A549 (cell line): ENCODE results near the gene RYR1. TPM values are rescaled to one million over a fixed set of nuclear protein-coding genes. Genes with fewer than 3 reads are reported as not detected.

Source experiments
- ATAC-seq, 2 experiments: fragments of 200-7000 bp in 1 of 2; fragments of >200 bp in 1 of 2; cut with Nextera tagmentation in 1 of 2; cut with Tn5 transposase in 1 of 2; 3 replicates each; pipeline versions ENCODE4 v1.8.0 to v1.9.1; 2018 to 2020; ENCODE audit warnings: mild to moderate bottlenecking in 1 of 2, moderate library complexity in 1 of 2
- CTCF ChIA-PET: fragments of 300-600 bp; sonication (Branson Sonifier 250); formaldehyde crosslinking; extraction: SDS; loops from one replicate; lab custom pipeline; 2021; ENCODE audit warnings: antibody characterized with exemption, inconsistent platforms; lab: Yijun Ruan, JAX
- POLR2A ChIA-PET: fragments of 350-600 bp; formaldehyde crosslinking; extraction: SDS; loops from one replicate; lab custom pipeline; 2021; ENCODE audit warnings: antibody characterized with exemption, inconsistent platforms; lab: Yijun Ruan, JAX
- DNase-seq, 2 experiments: peaks; one replicate each; pipeline versions ENCODE4 v3.0.0 to v3.0.0-alpha.2; 2011 to 2016; ENCODE audit warnings: low read depth in 1 of 2, low spot score in 1 of 2
- FAIRE-seq: peaks from 2 replicates; lab custom pipeline; 2011; peaks lifted over from hg19 to GRCh38; lab: Jason Lieb, UNC
- H3K27ac ChIP-seq, 2 experiments: fragments of >200 bp; sonication (Bioruptor Twin); formaldehyde crosslinking; 3 replicates each; pipeline ENCODE4 v1.5.1; 2016 to 2017
- H3K4me1 ChIP-seq: fragments of >200 bp; sonication (Bioruptor Twin); formaldehyde crosslinking; 3 replicates; pipeline ENCODE4 v1.6.1; 2016
- H3K4me2 ChIP-seq: fragments of >200 bp; sonication (Bioruptor Twin); formaldehyde crosslinking; 3 replicates; pipeline ENCODE4 v1.6.1; 2016
- H3K4me3 ChIP-seq: fragments of >200 bp; sonication (Bioruptor Twin); formaldehyde crosslinking; 3 replicates; pipeline ENCODE4 v1.5.1; 2016
- H3K9me3 ChIP-seq: fragments of >200 bp; sonication (Bioruptor Twin); formaldehyde crosslinking; 3 replicates; pipeline ENCODE4 v1.6.1; 2016
- BHLHE40 ChIP-seq: IDR thresholded peaks from 2 replicates; pipeline ENCODE4 v1.6.1; 2012; ENCODE audit warnings: low read depth, low read length, inconsistent platforms
- CBX8 ChIP-seq: fragments of 200-600 bp; sonication (generic); IDR thresholded peaks from 2 replicates; pipeline ENCODE4 v1.6.1; 2016
- CEBPB ChIP-seq, 2 experiments: fragments of >200 bp in 1 of 2; sonication (Bioruptor Twin) in 1 of 2; formaldehyde crosslinking in 1 of 2; IDR thresholded peaks; 2 replicates each; pipeline ENCODE4 v1.6.1; 2012 to 2016
- CHD4 ChIP-seq: fragments of 200-600 bp; sonication (generic); IDR thresholded peaks from 2 replicates; pipeline ENCODE4 v1.6.1; 2016; ENCODE audit warnings: antibody characterized with exemption, mild to moderate bottlenecking, borderline replicate concordance
- EP300 ChIP-seq, 2 experiments: fragments of >200 bp; sonication (Bioruptor Twin); formaldehyde crosslinking; IDR thresholded peaks; 2 replicates in 1 of 2; 3 replicates in 1 of 2; pipeline ENCODE4 v1.6.1; 2016 to 2017
- HEYL ChIP-seq: fragments of 250-450 bp; sonication (Bioruptor Pico); IDR thresholded peaks from 2 replicates; pipeline ENCODE4 v1.8.0; 2021; ENCODE audit warnings: mild to moderate bottlenecking, moderate library complexity
- HOXB13 ChIP-seq: fragments of 250-450 bp; sonication (Bioruptor Pico); IDR thresholded peaks from 2 replicates; pipeline ENCODE4 v1.5.0; 2020; ENCODE audit warnings: low read depth, mild to moderate bottlenecking, moderate library complexity
- JUN ChIP-seq, 2 experiments: fragments of >200 bp; sonication (Bioruptor Twin); formaldehyde crosslinking; IDR thresholded peaks; 2 replicates in 1 of 2; 3 replicates in 1 of 2; pipeline ENCODE4 v1.6.1; 2016 to 2017
- MAZ ChIP-seq: fragments of 150-350 bp; IDR thresholded peaks from 2 replicates; pipeline ENCODE4 v1.6.1; 2014; ENCODE audit warnings: antibody characterized with exemption, low read depth, low read length, borderline replicate concordance
- NFE2L2 ChIP-seq: fragments of 150-350 bp; conservative IDR thresholded peaks from 2 replicates; pipeline ENCODE4 v1.6.1; 2014; ENCODE audit warnings: low read length
- NPAS2 ChIP-seq: fragments of 250-450 bp; sonication (Bioruptor Pico); IDR thresholded peaks from 2 replicates; pipeline ENCODE4 v1.8.0; 2022; ENCODE audit warnings: mild to moderate bottlenecking, moderate library complexity, borderline replicate concordance
- PHF8 ChIP-seq: fragments of 200-600 bp; sonication (generic); IDR thresholded peaks from 2 replicates; pipeline ENCODE4 v1.6.1; 2016; ENCODE audit warnings: low read depth, mild to moderate bottlenecking, antibody characterized with exemption, moderate library complexity, borderline replicate concordance
- RARB ChIP-seq: fragments of 250-450 bp; sonication (Bioruptor Pico); IDR thresholded peaks from 2 replicates; pipeline ENCODE4 v1.8.0; 2021; ENCODE audit warnings: mild to moderate bottlenecking, moderate library complexity
- SREBF2 ChIP-seq: fragments of 450-650 bp; IDR thresholded peaks from 2 replicates; pipeline ENCODE4 v1.6.1; 2014; ENCODE audit warnings: mild to moderate bottlenecking, moderate library complexity
- TFCP2L1 ChIP-seq: fragments of 250-450 bp; sonication (Bioruptor Pico); IDR thresholded peaks from 2 replicates; pipeline ENCODE4 v1.5.0; 2021; ENCODE audit warnings: mild to moderate bottlenecking
- TP53 ChIP-seq: fragments of 250-450 bp; sonication (Bioruptor Pico); IDR thresholded peaks from 2 replicates; pipeline ENCODE4 v1.5.0; 2021; ENCODE audit warnings: mild to moderate bottlenecking, moderate library complexity
- ZC3H11A ChIP-seq: fragments of 450-650 bp; IDR thresholded peaks from 2 replicates; pipeline ENCODE4 v1.6.1; 2014; ENCODE audit warnings: antibody characterized with exemption, mild to moderate bottlenecking
- ZNF302 ChIP-seq: fragments of 250-450 bp; sonication (Bioruptor Pico); IDR thresholded peaks from 2 replicates; pipeline ENCODE4 v1.9.0; 2021; ENCODE audit warnings: inconsistent platforms, mild to moderate bottlenecking, moderate library complexity
- WGBS: methylation state at CpG from one replicate; pipeline ENCODE4 v1.1.6; 2017; ENCODE audit errors: missing lambda C conversion rate; 5-methylcytosine and 5-hydroxymethylcytosine counted together
- polyA plus RNA-seq, 4 experiments: library from polyadenylated mRNA; depleted of rRNA in 3 of 4; stranded (reverse); fragments of >200 nt; fragmentation: RNase III in 1 of 4; extraction: RNeasy Plus Mini Kit Qiagen cat#74134 plus additional on column Dnase treatment in 1 of 4; gene quantifications; 2 replicates in 3 of 4; 3 replicates in 1 of 4; pipeline ENCODE4 v1.2.3, GENCODE V29; 2011 to 2017
- TF ChIP-seq, protein P1 (sequence below): fragments of >200 bp; sonication (Bioruptor Twin); formaldehyde crosslinking; IDR thresholded peaks from 2 replicates; pipeline ENCODE4 v1.6.1; 2016
- TF ChIP-seq, protein P2 (sequence below): IDR thresholded peaks from 2 replicates; pipeline ENCODE4 v1.6.1; 2012; ENCODE audit warnings: low read depth, borderline replicate concordance
- TF ChIP-seq, protein P3 (sequence below): fragments of 450-650 bp; IDR thresholded peaks from 2 replicates; pipeline ENCODE4 v1.6.1; 2014; ENCODE audit warnings: antibody characterized with exemption
- TF ChIP-seq, protein P4 (sequence below): fragments of 150-350 bp; IDR thresholded peaks from 2 replicates; pipeline ENCODE4 v1.6.1; 2014; ENCODE audit warnings: low read depth, mild to moderate bottlenecking, low read length
- TF ChIP-seq, protein P5 (sequence below): IDR thresholded peaks from 2 replicates; pipeline ENCODE4 v1.6.1; 2012

RYR1 gene
- polyA plus RNA-seq, 2 of the 4 experiments (the other 2 are of a cell fraction): 1.4 to 3.1 TPM

DNA sequence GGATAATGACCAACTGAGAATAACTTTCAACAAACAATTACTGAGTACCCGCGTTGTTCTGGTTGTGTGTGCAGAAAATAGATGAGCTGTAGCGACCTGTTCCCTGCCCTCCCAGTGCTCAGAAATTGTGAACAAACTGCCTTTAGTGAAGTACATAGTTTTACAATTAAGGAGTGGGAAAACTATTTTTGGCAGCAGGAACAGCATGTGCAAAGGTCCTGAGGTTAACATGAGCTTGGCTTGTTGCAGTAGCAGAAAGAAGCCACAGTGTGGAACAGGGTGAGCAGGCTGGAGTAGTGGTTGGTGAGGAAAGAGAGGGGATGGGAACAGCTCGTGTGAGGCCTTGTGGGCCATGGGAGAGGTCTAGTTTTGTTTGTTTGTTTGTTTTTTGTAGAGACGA, 16.0 kb downstream of the RYR1 start:
- ChIA-PET CTCF (interaction anchor here (0.6 to 5.2 kb wide), 7 partner anchors 10 to 184 kb away, joined by 3 to 22 read pairs (median 3); partner anchors contain the start of gene FAM98C), POLR2A (no interaction called here)
- H3K27ac ChIP-seq: no peak overlapping the region
- 42% methylated on average over 5 of the region's 5 CpGs for WGBS
- no peak for DNase-seq
- no peak overlapping the region for H3K4me3 ChIP-seq
- TF ChIP-seq NFE2L2 (no peak), TP53 (CRISPR knock-in tag) (no peak), HEYL (CRISPR knock-in tag) (no peak), EP300 (IDR thresholded peaks at IDR 0.05) (no peak), BHLHE40 (no peak), SREBF2 (no peak), HOXB13 (no peak), JUN (IDR thresholded peaks at IDR 0.05) (no peak), MAZ (no peak), PHF8 (no peak)
- TF ChIP-seq, protein P1, sequence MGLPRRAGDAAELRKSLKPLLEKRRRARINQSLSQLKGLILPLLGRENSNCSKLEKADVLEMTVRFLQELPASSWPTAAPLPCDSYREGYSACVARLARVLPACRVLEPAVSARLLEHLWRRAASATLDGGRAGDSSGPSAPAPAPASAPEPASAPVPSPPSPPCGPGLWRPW: no peak
- TF ChIP-seq, protein P2, sequence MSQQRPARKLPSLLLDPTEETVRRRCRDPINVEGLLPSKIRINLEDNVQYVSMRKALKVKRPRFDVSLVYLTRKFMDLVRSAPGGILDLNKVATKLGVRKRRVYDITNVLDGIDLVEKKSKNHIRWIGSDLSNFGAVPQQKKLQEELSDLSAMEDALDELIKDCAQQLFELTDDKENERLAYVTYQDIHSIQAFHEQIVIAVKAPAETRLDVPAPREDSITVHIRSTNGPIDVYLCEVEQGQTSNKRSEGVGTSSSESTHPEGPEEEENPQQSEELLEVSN: no peak
- H3K4me1 ChIP-seq: no peaks in the 10 kb centered on the region
- H3K9me3 ChIP-seq: no peaks in the 10 kb centered on the region
- ATAC-seq: no peak
- H3K4me2 ChIP-seq: no peak overlapping the region
- FAIRE-seq: peak; percentile 13

DNA sequence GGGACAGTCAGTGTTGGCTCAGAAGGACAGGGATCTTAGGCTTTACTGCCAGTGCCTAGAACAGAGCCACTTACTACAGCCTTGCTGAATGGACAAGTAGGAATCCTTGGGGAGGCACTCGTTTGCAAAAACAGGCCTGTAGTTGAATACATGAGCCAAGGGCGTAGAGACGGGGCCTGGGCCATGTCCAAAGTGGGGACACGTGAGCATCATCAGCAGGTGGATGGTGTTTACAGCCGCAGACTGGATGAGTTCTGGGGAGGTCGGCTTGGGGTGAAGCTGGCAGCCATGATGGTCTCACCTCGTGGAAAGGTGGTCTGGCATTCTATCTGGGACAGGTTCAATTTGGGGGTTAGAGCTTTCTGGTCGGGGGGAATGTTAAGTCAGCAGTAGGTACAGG, 17.5 kb downstream of the RYR1 start:
- CTCF ChIA-PET: interaction anchor here (0.9 to 5.2 kb wide), 3 partner anchors 45 to 64 kb away, joined by 3 to 22 read pairs (median 3); partner anchors contain the start of gene FAM98C
- Histone ChIP-seq H3K4me2 (no peak overlapping the region), H3K9me3 (no peaks in the 10 kb centered on the region), H3K4me3 (no peak overlapping the region), H3K27ac (no peak overlapping the region), H3K4me1 (no peaks in the 10 kb centered on the region)
- FAIRE-seq (no peak), ATAC-seq (no peak), DNase-seq (no peak)
- WGBS: 55% methylated on average over 8 of the region's 8 CpGs
- no peak for TF ChIP-seq SREBF2
- TF ChIP-seq, protein P3, sequence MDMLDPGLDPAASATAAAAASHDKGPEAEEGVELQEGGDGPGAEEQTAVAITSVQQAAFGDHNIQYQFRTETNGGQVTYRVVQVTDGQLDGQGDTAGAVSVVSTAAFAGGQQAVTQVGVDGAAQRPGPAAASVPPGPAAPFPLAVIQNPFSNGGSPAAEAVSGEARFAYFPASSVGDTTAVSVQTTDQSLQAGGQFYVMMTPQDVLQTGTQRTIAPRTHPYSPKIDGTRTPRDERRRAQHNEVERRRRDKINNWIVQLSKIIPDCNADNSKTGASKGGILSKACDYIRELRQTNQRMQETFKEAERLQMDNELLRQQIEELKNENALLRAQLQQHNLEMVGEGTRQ: no peak
- no peak for TF ChIP-seq CBX8
- TF ChIP-seq, protein P2: no peak
- no peak for TF ChIP-seq BHLHE40
- POLR2A ChIA-PET: no interaction called here

DNA sequence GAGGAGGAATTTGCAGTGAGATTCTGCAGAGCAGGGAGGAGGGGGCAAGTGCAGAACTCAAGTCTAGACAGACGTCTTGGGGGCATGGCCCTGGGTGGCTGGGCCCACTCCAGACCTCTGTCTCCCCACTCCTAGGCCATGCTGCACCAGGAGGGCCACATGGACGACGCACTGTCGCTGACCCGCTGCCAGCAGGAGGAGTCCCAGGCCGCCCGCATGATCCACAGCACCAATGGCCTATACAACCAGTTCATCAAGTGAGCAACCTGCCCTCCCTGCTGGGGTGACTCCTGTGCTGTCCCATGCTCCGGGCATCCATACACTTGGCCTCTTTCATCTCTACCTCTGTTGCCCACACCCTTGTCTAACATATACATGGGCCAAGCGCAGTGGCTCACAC, 18.1 kb downstream of the RYR1 start:
- Histone ChIP-seq H3K4me2 (no peak overlapping the region), H3K4me1 (no peaks in the 10 kb centered on the region), H3K9me3 (no peaks in the 10 kb centered on the region), H3K4me3 (no peak overlapping the region), H3K27ac (no peak overlapping the region)
- DNase-seq: no peak
- WGBS: 57% methylated on average over 9 of the region's 9 CpGs
- ATAC-seq: peak; percentile 42 to 43; a peak in 4 of 6 replicates
- CTCF ChIA-PET: interaction anchor here (0.6 to 5.2 kb wide), 2 partner anchors 48 to 622 kb away, joined by 3 to 22 read pairs; partner anchors contain the start of gene FAM98C
- no peak for FAIRE-seq
- POLR2A ChIA-PET: interaction anchor here (0.6 kb wide), 1 partner anchor 571 kb away, joined by 4 read pairs; no protein-coding TSS in a partner anchor
- no peak for TF ChIP-seq NFE2L2
- TF ChIP-seq NPAS2: no peak
- no peak for TF ChIP-seq HOXB13
- TF ChIP-seq RARB: no peak
- TF ChIP-seq, protein P4, sequence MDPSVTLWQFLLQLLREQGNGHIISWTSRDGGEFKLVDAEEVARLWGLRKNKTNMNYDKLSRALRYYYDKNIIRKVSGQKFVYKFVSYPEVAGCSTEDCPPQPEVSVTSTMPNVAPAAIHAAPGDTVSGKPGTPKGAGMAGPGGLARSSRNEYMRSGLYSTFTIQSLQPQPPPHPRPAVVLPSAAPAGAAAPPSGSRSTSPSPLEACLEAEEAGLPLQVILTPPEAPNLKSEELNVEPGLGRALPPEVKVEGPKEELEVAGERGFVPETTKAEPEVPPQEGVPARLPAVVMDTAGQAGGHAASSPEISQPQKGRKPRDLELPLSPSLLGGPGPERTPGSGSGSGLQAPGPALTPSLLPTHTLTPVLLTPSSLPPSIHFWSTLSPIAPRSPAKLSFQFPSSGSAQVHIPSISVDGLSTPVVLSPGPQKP: no peak
- no peak for TF ChIP-seq TFCP2L1 (CRISPR knock-in tag)
- TF ChIP-seq CEBPB (IDR thresholded peaks at IDR 0.05): no peak
- no peak for TF ChIP-seq ZC3H11A
- no peak for TF ChIP-seq CHD4
- TF ChIP-seq EP300 (IDR thresholded peaks at IDR 0.05): no peak
- TF ChIP-seq ZNF302 (CRISPR knock-in tag): no peak
- TF ChIP-seq, protein P5, sequence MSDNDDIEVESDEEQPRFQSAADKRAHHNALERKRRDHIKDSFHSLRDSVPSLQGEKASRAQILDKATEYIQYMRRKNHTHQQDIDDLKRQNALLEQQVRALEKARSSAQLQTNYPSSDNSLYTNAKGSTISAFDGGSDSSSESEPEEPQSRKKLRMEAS: no peak
